DOHH2 (cell line): ENCODE measurements around the gene CYP4F3.

ENCODE experiments used
- CTCF ChIP-seq: fragments of 200-600 bp; sonication (generic); IDR thresholded peaks from one replicate; pipeline ENCODE4 v1.5.1; 2014; ENCODE audit warnings: antibody characterized with exemption, mild to moderate bottlenecking, low read depth, low read length; ENCODE audit not compliant: poor library complexity, severe bottlenecking
- EZH2phosphoT487 ChIP-seq: fragments of 200-600 bp; sonication (generic); IDR thresholded peaks from 2 replicates; pipeline ENCODE4 v1.6.1; 2017; ENCODE audit warnings: borderline replicate concordance, mild to moderate bottlenecking, antibody characterized with exemption, low read length, moderate library complexity, mixed read lengths

DNA sequence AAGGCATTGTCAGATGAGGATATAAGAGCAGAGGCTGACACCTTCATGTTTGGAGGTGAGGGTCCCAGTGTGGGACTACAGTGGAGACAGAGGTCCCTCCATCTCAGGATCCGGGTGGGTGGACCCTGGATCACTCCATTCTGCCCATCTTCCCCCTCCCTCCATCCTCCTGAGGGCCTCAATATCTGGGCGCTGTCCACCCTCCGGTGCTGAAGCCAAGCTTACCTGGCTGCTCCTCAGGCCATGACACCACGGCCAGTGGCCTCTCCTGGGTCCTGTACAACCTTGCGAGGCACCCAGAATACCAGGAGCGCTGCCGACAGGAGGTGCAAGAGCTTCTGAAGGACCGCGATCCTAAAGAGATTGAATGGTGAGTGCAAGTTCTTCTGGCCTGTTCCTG, 44.1 kb downstream of the CYP4F3 start:
- TF ChIP-seq CTCF (no peak), EZH2phosphoT487 (no peak)
